ENCODE data around the gene PTGIS. TPM values are rescaled to one million over a fixed set of nuclear protein-coding genes. Genes with fewer than 3 reads are reported as not detected.

The PTGIS gene
- total RNA-seq, 1 donor from 2014 or later: not detected

DNA sequence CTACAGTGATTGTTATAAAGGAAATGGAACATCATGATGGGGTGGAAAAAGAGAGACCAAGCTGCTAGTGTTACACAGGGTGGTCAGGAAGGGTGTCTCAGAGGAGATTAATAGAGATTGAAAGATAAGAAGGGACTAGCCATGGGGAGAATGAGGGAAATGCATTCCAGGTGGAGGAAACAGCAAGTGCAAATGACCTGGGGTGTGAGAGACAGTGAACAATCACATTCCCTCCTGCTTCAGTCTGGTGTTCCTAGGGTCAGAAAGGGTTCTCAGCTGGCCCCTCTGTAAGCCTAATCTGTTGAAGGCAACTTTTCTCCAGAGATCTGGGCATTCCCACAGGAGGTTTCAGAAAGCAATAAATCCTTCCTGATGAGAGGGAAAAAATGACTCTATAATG is 81.9 kb downstream of the PTGIS start:
- ATAC-seq (ENCODE audit: low read depth): no peak
- no peaks in the 10 kb centered on the region for H3K9me3 Mint-ChIP-seq
- no peak overlapping the region for H3K27ac Mint-ChIP-seq
- H3K36me3 Mint-ChIP-seq (ENCODE audit: low read depth): no peaks in the 10 kb centered on the region
- no peak for DNase-seq
- H3K27me3 Mint-ChIP-seq: peaks cover 57% of the 10 kb centered on the region
- TF ChIP-seq, protein P1, sequence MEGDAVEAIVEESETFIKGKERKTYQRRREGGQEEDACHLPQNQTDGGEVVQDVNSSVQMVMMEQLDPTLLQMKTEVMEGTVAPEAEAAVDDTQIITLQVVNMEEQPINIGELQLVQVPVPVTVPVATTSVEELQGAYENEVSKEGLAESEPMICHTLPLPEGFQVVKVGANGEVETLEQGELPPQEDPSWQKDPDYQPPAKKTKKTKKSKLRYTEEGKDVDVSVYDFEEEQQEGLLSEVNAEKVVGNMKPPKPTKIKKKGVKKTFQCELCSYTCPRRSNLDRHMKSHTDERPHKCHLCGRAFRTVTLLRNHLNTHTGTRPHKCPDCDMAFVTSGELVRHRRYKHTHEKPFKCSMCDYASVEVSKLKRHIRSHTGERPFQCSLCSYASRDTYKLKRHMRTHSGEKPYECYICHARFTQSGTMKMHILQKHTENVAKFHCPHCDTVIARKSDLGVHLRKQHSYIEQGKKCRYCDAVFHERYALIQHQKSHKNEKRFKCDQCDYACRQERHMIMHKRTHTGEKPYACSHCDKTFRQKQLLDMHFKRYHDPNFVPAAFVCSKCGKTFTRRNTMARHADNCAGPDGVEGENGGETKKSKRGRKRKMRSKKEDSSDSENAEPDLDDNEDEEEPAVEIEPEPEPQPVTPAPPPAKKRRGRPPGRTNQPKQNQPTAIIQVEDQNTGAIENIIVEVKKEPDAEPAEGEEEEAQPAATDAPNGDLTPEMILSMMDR (IDR thresholded peaks at IDR 0.05): no peak
- ChIA-PET CTCF (no interaction called here), POLR2A (interaction anchor here (0.5 kb wide), 1 partner anchor 505 kb away, joined by 12 read pairs; no protein-coding TSS in a partner anchor)
- H3K4me3 Mint-ChIP-seq: no peak overlapping the region
- peaks cover 8% of the 10 kb centered on the region for H3K4me1 Mint-ChIP-seq
- intact Hi-C loops (cut with micrococcal nuclease): no loop called here

GRCh38 chr20:49485563-49485962 is 82.4 kb downstream of the PTGIS start:
- H3K4me1 Mint-ChIP-seq: peaks cover 8% of the 10 kb centered on the region
- DNase-seq: no peak
- no peak overlapping the region for H3K4me3 Mint-ChIP-seq
- H3K36me3 Mint-ChIP-seq (ENCODE audit: low read depth): no peaks in the 10 kb centered on the region
- peaks cover 60% of the 10 kb centered on the region for H3K27me3 Mint-ChIP-seq
- ChIA-PET POLR2A (no interaction called here), CTCF (no interaction called here)
- no peak for ATAC-seq (ENCODE audit: low read depth)
- TF ChIP-seq, protein P1 (IDR thresholded peaks at IDR 0.05): no peak
- intact Hi-C loops (cut with micrococcal nuclease): no loop called here
- H3K27ac Mint-ChIP-seq: no peak overlapping the region
- H3K9me3 Mint-ChIP-seq: no peaks in the 10 kb centered on the region

- intact Hi-C loops (cut with micrococcal nuclease): loop anchor here (5.0 kb wide), 1 partner anchor 1662 kb away; no protein-coding TSS in a partner anchor
- ATAC-seq (ENCODE audit: low read depth) (peak; percentile 71), DNase-seq (peak; percentile 42)
- TF ChIP-seq, protein P1 (IDR thresholded peaks at IDR 0.05): no peak
- ChIA-PET CTCF (no interaction called here), POLR2A (no interaction called here)
- peaks cover 8% of the 10 kb centered on the region for H3K4me1 Mint-ChIP-seq
- no peaks in the 10 kb centered on the region for H3K9me3 Mint-ChIP-seq
- H3K4me3 Mint-ChIP-seq: peak overlapping the region; percentile 78
- peaks cover 56% of the 10 kb centered on the region for H3K27me3 Mint-ChIP-seq
- H3K36me3 Mint-ChIP-seq (ENCODE audit: low read depth): no peaks in the 10 kb centered on the region
- H3K27ac Mint-ChIP-seq: no peak overlapping the region
These were observed 83.5 kb downstream of the PTGIS start for GRCh38 chr20:49484180-49485140.

GRCh38 chr20:49483696-49484123 is 84.2 kb downstream of the PTGIS start:
- Mint-ChIP-seq H3K27me3 (peaks cover 55% of the 10 kb centered on the region), H3K4me3 (no peak overlapping the region), H3K27ac (no peak overlapping the region), H3K9me3 (no peaks in the 10 kb centered on the region), H3K36me3 (ENCODE audit: low read depth) (no peaks in the 10 kb centered on the region), H3K4me1 (peaks cover 8% of the 10 kb centered on the region)
- no peak for DNase-seq
- intact Hi-C loops (cut with micrococcal nuclease): loop anchor here (5.0 kb wide), 1 partner anchor 1661 kb away; no protein-coding TSS in a partner anchor
- TF ChIP-seq, protein P1 (IDR thresholded peaks at IDR 0.05): no peak
- no peak for ATAC-seq (ENCODE audit: low read depth)
- POLR2A ChIA-PET: no interaction called here
- CTCF ChIA-PET: no interaction called here

- POLR2A ChIA-PET: no interaction called here
- TF ChIP-seq, protein P1 (IDR thresholded peaks at IDR 0.05): no peak
These were observed 84.8 kb downstream of the PTGIS start for GRCh38 chr20:49483018-49483695.

More at GRCh38 chr20:49483018-49483695, 84.8 kb downstream of the PTGIS start:
- ATAC-seq (ENCODE audit: low read depth) (no peak), DNase-seq (no peak)
- no peak overlapping the region for H3K27ac Mint-ChIP-seq
- no peak overlapping the region for H3K4me3 Mint-ChIP-seq
- intact Hi-C loops (cut with micrococcal nuclease): loop anchor here (5.0 kb wide), 1 partner anchor 1661 kb away; no protein-coding TSS in a partner anchor
- H3K36me3 Mint-ChIP-seq (ENCODE audit: low read depth): no peaks in the 10 kb centered on the region
- CTCF ChIA-PET: no interaction called here
- peaks cover 53% of the 10 kb centered on the region for H3K27me3 Mint-ChIP-seq
- H3K9me3 Mint-ChIP-seq: no peaks in the 10 kb centered on the region
- peaks cover 8% of the 10 kb centered on the region for H3K4me1 Mint-ChIP-seq
